ENCODE results near the gene LMLN.
"Not testable (repeated sequence)": the region's sequence is repeated elsewhere in the genome, so short reads cannot be mapped to it uniquely, and the experiment has no call there.

The LMLN gene

GRCh38 chr3:198051836-198052235 lies 91.8 kb downstream of the LMLN start:
- Histone ChIP-seq H3K9ac (ENCODE audit: low read depth, low read length, poor library complexity, severe bottlenecking) (no peak overlapping the region), H3K36me3 (ENCODE audit: insufficient read depth, low read length) (no peaks in the 10 kb centered on the region)
- no peak for TF ChIP-seq CTCF (conservative IDR thresholded peaks at IDR 0.05; ENCODE audit: low read length)
- no peak for TF ChIP-seq EZH2phosphoT487 (IDR thresholded peaks at IDR 0.05; ENCODE audit: borderline replicate concordance)

GRCh38 chr3:198053462-198053861 lies 93.4 kb downstream of the LMLN start:
- H3K4me1 ChIP-seq (ENCODE audit: insufficient read depth, low read length, poor library complexity, severe bottlenecking); H3K9me3 ChIP-seq (ENCODE audit: insufficient read depth, low read depth, low read length); H4K20me1 ChIP-seq (ENCODE audit: insufficient read depth, low read length, poor library complexity, severe bottlenecking); H2AFZ ChIP-seq (ENCODE audit: low read length); H3F3A ChIP-seq (ENCODE audit: low read depth); H3K4me2 ChIP-seq (ENCODE audit: low read depth, low read length, poor library complexity, severe bottlenecking); H3K4me3 ChIP-seq (ENCODE audit: low read length, poor library complexity, severe bottlenecking); H3K79me2 ChIP-seq (ENCODE audit: insufficient read depth, low read length); H3K36me3 ChIP-seq (ENCODE audit: insufficient read depth, low read length); H3K27me3 ChIP-seq (ENCODE audit: insufficient read depth, low read length, poor library complexity, severe bottlenecking); H3K9ac ChIP-seq (ENCODE audit: low read depth, low read length, poor library complexity, severe bottlenecking); H3K9me2 ChIP-seq (replicated peaks; ENCODE audit: low read depth, low read length): not testable (repeated sequence)

More at GRCh38 chr3:198051836-198052235, 91.8 kb downstream of the LMLN start:
- H3K9me3 ChIP-seq (ENCODE audit: insufficient read depth, low read depth, low read length) = no peaks in the 10 kb centered on the region; the same call in 1 of the 2 replicates
- no peaks in the 10 kb centered on the region for H3K4me1 ChIP-seq (ENCODE audit: insufficient read depth, low read length, poor library complexity, severe bottlenecking)
- H2AFZ ChIP-seq (ENCODE audit: low read length) = no peak overlapping the region
- H3F3A ChIP-seq (ENCODE audit: low read depth) = no peaks in the 10 kb centered on the region
- H3K9me2 ChIP-seq (replicated peaks; ENCODE audit: low read depth, low read length) = no peaks in the 10 kb centered on the region
- H3K4me2 ChIP-seq (ENCODE audit: low read depth, low read length, poor library complexity, severe bottlenecking) = no peak overlapping the region
- no peaks in the 10 kb centered on the region for H4K20me1 ChIP-seq (ENCODE audit: insufficient read depth, low read length, poor library complexity, severe bottlenecking)
- no peaks in the 10 kb centered on the region for H3K27me3 ChIP-seq (ENCODE audit: insufficient read depth, low read length, poor library complexity, severe bottlenecking)
- no peak overlapping the region for H3K4me3 ChIP-seq (ENCODE audit: low read length, poor library complexity, severe bottlenecking)
- no peaks in the 10 kb centered on the region for H3K79me2 ChIP-seq (ENCODE audit: insufficient read depth, low read length)

GRCh38 chr3:198061119-198062067 lies 101.4 kb downstream of the LMLN start:
- no peak for TF ChIP-seq EZH2phosphoT487 (IDR thresholded peaks at IDR 0.05; ENCODE audit: borderline replicate concordance)
- TF ChIP-seq CTCF (conservative IDR thresholded peaks at IDR 0.05; ENCODE audit: low read length) = no peak
- no peaks in the 10 kb centered on the region for H3F3A ChIP-seq (ENCODE audit: low read depth)
- no peaks in the 10 kb centered on the region for H4K20me1 ChIP-seq (ENCODE audit: insufficient read depth, low read length, poor library complexity, severe bottlenecking)
- peak overlapping the region; percentile 4 for H3K9ac ChIP-seq (ENCODE audit: low read depth, low read length, poor library complexity, severe bottlenecking)
- no peaks in the 10 kb centered on the region for H3K27me3 ChIP-seq (ENCODE audit: insufficient read depth, low read length, poor library complexity, severe bottlenecking)
- no peaks in the 10 kb centered on the region for H3K79me2 ChIP-seq (ENCODE audit: insufficient read depth, low read length)
- no peak overlapping the region for H3K4me3 ChIP-seq (ENCODE audit: low read length, poor library complexity, severe bottlenecking)
- H3K9me2 ChIP-seq (replicated peaks; ENCODE audit: low read depth, low read length) = no peaks in the 10 kb centered on the region
- H3K36me3 ChIP-seq (ENCODE audit: insufficient read depth, low read length) = no peaks in the 10 kb centered on the region
- peak overlapping the region; percentile 25 for H3K4me2 ChIP-seq (ENCODE audit: low read depth, low read length, poor library complexity, severe bottlenecking)
- peaks cover 20% of the 10 kb centered on the region for H3K4me1 ChIP-seq (ENCODE audit: insufficient read depth, low read length, poor library complexity, severe bottlenecking)
- H2AFZ ChIP-seq (ENCODE audit: low read length) = peak overlapping the region; percentile 18; the same call in 1 of the 2 replicates
- H3K9me3 ChIP-seq (ENCODE audit: insufficient read depth, low read depth, low read length) = no peaks in the 10 kb centered on the region
